GM18511 (cell line): Measurements from ENCODE around the gene SHISA9.

Experiments used
- ATAC-seq: cut with Tn5 transposase; IDR thresholded peaks from one replicate; pipeline ENCODE4 v1.9.1; 2021; ENCODE audit warnings: mild to moderate bottlenecking, moderate library complexity; ENCODE audit not compliant: unreplicated experiment

The SHISA9 gene

DNA sequence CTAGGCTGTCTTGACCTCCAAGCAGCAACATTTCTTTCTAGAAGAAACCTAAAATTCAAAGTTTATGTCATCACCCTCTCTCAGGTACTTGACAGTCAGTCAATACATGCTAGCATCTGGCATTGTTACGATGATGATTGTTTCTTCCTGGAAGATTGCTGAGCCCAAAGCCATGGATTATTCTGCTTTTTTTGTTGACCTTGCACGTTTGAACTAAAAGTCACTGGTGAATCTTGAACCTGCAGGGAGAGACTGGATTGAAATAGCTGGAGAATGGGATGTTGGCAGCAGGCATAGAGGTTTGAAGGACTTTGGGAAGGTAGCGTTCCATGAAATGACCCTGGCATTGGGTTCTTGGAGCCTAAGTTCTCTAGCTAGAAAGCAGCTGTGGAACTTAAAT lies 42.9 kb downstream of the SHISA9 start:
- no peak for ATAC-seq

GRCh38 chr16:12951392-12951791 lies 50.0 kb downstream of the SHISA9 start:
- no peak for ATAC-seq

- no peak for ATAC-seq
These were observed 50.6 kb downstream of the SHISA9 start for GRCh38 chr16:12951976-12952375.

DNA sequence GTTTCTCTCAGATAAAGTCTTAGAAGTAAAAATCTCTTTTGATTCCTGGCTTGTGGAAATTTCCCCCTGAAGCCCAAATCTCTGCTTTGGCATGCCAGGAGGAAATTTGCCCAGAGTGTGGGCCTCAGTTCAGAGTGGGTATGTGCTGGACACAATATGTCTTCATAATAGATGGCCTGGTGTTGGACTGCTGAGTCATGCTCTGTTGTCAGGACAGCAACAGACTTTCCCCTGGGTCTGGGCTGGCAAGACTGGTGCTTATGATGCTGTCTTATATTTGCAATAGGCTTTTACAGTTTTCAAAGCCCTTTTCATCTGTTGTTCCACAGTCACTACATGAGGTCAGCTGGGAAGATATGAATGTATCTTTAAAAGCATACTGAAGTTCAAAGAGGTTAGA lies 57.0 kb downstream of the SHISA9 start:
- no peak for ATAC-seq

DNA sequence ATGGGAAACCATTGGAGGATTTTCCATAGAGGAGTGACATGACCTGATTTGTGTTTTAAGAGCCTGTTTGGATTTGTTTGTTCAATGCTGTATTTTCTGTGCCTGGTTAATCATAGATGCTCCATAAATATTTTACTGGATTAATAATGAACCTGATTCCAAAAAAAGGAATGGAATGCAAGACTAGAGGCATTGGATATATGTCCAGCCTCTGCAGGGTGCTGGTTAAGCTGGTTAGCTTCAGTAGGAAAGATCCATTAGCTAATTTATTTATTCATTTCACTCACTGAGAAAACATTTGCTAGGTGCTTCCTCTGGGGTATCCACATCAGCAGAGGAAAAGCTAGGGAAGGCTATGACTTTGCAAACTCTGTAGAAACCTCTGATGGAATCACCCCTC lies 57.7 kb downstream of the SHISA9 start:
- no peak for ATAC-seq

DNA sequence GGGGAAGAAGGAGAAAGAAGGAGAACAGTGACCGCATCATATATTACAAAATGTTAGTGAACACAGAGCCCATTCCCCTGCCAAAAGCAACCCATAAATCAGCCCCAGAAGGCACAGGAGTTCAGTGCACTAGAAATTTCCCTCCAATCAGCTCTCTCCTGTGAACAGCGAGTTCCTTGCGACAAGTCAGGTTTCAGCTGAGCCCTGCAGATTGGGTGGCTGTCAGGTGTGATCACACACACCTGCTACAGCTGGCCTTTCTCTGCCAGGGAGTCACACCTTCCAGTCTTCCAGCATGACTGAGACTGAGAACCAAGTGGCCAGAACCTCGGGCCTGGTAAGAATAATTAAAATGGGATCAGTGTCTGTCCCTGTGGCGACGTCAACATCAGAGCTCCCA lies 60.2 kb downstream of the SHISA9 start:
- no peak for ATAC-seq

DNA sequence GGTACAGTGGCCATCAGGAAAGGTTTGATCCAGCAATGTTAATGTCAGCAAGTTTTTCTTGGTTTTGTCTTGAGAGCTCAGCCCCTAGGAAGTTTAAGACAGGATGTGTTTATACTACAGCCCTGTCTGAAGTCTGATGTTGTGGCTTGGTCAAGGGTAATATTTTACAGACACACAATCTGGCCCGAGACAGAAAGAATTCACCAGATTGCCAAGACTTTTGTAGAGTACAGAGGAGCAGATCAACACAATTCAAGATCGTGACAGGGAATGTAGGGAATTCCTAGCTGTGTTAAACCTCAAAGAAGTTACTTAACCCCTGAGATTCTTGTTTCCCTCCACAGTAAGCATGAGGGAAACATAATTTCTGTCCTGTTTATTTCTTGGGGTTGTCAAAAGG lies 63.1 kb downstream of the SHISA9 start:
- no peak for ATAC-seq

DNA sequence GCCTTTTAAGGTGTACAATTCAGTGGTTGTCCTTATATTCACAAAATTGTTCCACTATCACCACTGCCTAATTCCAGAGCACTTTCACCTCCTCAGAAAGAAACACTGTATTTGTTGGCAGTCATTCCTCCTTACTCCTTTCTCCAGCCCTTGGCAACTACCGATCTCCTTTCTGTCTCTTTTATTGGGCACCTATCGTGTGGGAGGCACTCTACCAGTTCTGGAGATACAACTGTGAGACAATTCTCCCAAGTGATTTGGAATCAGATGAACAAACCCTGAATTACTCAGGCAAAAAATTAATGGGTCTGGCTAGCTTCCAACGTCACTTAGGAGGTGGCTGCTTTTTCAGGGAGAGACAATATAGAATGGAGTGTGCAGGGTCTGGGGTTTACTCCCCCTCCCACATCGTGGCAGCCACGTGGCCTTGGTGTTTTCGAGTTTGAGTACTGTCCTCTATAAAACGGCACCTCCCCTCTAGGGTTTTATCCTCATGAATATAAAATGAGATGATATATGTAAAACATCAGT lies 63.9 kb downstream of the SHISA9 start:
- ATAC-seq = no peak

DNA sequence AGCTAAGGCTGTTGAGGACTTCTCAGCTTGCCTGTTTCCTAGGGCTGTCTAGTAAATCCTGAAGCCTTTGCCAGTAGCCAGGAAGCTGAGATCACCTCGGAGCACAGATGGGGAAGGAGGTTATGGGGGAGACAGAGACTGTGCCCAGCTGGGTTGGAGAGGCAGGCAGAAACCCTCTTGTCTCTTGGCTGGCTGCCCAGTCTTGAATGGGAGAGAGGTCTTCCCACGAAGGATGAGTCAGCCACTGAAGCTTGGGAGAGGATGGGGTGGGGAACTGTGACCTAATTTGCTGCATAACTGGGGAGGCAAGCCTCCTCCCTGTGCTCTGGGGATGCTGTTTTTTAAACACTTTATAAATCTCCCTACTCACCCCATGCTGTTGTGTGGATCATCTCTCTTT lies 69.8 kb downstream of the SHISA9 start:
- ATAC-seq = no peak

- ATAC-seq = no peak
These were observed 70.8 kb downstream of the SHISA9 start for GRCh38 chr16:12972246-12972645.

DNA sequence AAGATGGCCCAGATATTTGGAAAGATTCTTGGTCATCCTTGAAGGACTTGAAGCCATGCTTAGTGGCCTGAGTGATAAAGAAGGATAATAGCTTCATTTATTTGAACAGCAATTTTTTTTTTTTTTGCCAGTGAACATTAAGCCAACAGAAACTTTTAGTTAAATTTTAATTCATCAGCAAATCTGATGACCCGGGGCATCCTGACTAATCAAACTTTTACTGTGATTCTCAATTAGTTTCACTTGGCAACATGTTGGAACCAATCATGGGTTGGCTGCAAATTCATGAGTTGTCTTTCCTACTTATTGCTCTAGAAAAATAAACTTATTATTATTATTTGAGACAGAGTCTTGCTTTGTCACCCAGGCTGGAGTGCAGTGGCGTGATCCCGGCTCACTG lies 74.4 kb downstream of the SHISA9 start:
- no peak for ATAC-seq

DNA sequence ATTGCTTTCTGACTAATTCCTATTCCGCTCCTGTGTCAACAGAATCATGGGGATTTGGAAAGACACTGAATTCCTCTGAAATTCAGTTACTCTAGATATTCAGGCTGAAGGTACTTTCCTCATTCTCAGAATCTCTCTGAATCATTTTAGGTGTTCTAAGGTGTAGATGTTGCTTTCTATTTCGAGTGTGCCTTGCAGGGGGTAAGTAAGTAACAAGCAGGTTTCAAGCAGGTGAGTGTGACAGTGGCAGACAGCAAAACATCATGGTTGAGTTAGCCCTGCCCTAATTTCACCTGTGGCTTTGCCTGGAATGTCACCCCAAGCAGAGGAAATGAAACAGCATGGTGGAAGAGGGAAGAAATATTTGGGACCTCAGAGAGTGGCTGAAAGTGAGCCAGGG lies 75.1 kb downstream of the SHISA9 start:
- ATAC-seq = no peak

DNA sequence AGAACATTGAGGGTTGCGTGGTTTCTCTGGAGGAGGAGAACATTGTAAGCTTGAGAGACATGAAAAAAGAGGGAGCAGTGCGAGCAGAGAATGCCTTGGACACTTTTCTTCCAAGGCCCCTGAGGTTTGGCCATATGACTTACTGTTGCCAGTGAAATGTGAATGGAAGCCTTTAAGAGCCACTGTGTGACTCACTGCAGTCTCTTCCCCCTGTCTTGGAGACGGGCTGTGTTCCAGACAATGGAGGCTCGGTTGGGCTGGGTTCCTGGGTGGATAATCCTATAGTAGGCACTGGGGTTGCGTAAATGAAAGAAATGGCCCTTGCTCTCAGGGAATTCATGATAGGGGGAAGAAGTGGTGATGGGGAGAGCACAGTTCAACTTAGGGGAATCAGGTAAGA lies 75.5 kb downstream of the SHISA9 start:
- ATAC-seq = no peak

GRCh38 chr16:12985516-12985915 lies 84.1 kb downstream of the SHISA9 start:
- no peak for ATAC-seq

GRCh38 chr16:12988071-12988470 lies 86.7 kb downstream of the SHISA9 start:
- no peak for ATAC-seq

GRCh38 chr16:12992066-12992465 lies 90.7 kb downstream of the SHISA9 start:
- no peak for ATAC-seq

DNA sequence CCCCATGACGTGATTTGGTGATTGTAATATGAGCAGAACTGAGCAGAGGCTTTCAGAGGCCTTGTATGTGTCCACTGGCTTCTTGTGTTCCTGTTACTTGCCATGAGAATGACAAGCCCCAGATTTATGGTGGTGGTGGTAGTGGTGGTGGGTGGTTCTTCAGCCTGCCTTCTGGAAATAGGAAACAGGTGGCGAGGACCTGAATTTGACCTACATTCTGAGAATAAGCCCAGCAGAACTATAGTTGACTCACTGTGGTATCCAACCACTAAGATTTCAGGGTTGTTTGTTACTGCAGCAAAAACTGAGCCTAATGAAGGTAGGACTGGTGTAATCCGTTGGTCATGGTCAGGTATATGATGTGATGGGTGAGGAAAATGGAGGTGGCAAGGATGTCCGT lies 93.0 kb downstream of the SHISA9 start:
- no peak for ATAC-seq

DNA sequence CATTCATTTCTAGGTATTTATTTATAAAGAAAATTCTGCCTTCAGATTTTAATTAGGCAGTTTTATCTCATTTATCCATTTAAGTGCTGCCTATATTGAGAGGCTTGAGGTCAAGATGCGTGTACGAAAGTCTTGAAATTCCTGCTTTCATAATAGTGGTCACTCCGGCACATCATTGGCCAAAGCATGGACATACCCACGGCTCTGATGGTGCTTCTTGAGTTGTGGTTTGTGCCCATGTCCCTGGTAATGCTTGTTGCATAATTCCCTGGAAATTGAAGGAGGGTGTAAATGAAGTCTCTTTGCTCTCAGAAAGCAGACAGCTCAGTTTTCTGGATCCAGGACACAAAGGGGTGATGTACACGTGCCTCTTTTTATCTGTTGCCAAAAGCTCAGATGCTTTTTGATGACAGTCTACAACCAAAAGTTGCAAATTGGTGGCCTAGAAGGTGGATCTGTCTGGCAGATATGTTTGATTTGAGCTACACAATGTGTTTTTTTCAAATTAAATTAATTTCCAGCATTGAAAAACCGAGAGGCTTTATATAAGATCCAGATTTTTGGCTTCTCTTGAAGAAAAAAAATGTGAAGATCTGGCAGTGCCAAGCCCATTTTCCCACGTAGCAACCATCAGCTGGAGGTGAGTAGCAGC lies 94.4 kb downstream of the SHISA9 start:
- ATAC-seq = no peak

GRCh38 chr16:12998361-12999085 lies 97.1 kb downstream of the SHISA9 start:
- ATAC-seq = no peak

DNA sequence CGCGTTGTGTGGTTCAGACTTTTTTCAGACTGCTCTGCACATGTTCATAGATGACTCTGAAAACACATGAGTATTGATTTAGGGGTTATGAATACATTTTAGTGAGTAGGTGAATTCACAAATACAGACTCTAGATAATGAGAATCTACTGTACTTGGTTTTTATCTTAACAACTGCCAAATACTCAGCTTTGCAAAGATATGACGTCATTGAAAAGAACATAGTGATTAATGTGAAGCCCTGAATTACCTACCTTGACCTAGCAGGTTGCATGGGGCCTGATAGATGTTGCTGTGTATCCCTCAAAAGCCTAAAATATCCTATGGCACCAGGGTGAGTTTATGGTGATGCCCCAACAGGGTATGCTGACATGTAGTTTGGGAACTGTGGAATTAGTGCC lies 98.0 kb downstream of the SHISA9 start:
- ATAC-seq = no peak

DNA sequence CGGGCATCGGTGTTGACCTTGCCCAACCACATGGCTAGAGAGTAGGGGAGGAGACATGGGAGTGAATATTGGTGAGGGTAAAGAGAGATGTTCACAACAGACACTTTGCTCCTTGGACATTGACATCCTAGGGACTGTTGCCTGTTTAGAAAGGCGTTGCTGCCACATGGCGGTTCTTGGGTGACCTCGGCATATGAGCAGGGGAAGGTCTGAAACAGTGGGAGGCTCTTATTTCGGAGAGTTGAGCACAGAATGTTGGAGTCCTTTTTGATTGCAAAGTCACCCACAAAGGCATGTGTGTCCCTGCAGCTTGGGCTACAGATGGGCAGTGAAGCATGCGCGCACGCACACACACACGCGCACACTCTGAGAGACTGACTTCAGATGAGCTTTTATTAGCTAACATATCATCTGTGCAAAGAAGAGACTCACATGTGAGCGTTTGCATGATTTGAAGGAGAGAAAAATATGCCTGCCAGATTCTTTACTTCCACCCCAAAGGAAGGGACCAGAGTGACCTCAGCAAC lies 104.4 kb downstream of the SHISA9 start:
- ATAC-seq = no peak

GRCh38 chr16:13012601-13013000 lies 111.2 kb downstream of the SHISA9 start:
- ATAC-seq = no peak
